DOHH2 (cell line): ENCODE measurements around the gene TCF25.

ENCODE experiments used
- H3F3A ChIP-seq: fragments of 200-600 bp; sonication (generic), shearing (Covaris generic); 2 replicates; pipeline ENCODE4 v1.6.0; 2016; ENCODE audit warnings: antibody characterized with exemption, mild to moderate bottlenecking; ENCODE audit not compliant: control insufficient read depth, insufficient read depth
- H3K27ac ChIP-seq: fragments of 200-600 bp; sonication (generic); 2 replicates; pipeline ENCODE4 v1.5.1; 2014; ENCODE audit warnings: low read depth, mild to moderate bottlenecking, low read length, moderate library complexity
- H3K27me3 ChIP-seq: fragments of 200-600 bp; sonication (generic); 2 replicates; pipeline ENCODE4 v1.6.1; 2014; ENCODE audit warnings: mild to moderate bottlenecking, low read length, mixed read lengths; ENCODE audit not compliant: control insufficient read depth
- H3K36me3 ChIP-seq: fragments of 200-600 bp; sonication (generic); 2 replicates; pipeline ENCODE4 v1.6.1; 2014; ENCODE audit warnings: mild to moderate bottlenecking, low read length, moderate library complexity, mixed read lengths; ENCODE audit not compliant: control insufficient read depth
- H3K4me1 ChIP-seq: fragments of 200-600 bp; sonication (generic); 2 replicates; pipeline ENCODE4 v1.6.1; 2014; ENCODE audit warnings: mild to moderate bottlenecking, low read length, mixed read lengths; ENCODE audit not compliant: control insufficient read depth
- H3K4me2 ChIP-seq: fragments of 200-600 bp; sonication (generic); 2 replicates; pipeline ENCODE4 v1.6.0; 2014; ENCODE audit warnings: mild to moderate bottlenecking, low read length, moderate library complexity
- H3K4me3 ChIP-seq: fragments of 200-600 bp; sonication (generic); 2 replicates; pipeline ENCODE4 v1.5.1; 2014; ENCODE audit warnings: mild to moderate bottlenecking, low read length, mixed read lengths
- H3K79me2 ChIP-seq: fragments of 200-600 bp; sonication (generic); 2 replicates; pipeline ENCODE4 v1.6.1; 2014; ENCODE audit warnings: mild to moderate bottlenecking, low read length, mixed read lengths; ENCODE audit not compliant: control insufficient read depth
- H3K9me2 ChIP-seq: fragments of 200-600 bp; sonication (generic); replicated peaks from 2 replicates; pipeline ENCODE4 v1.6.1; 2014; ENCODE audit warnings: mild to moderate bottlenecking, low read length, mixed read lengths; ENCODE audit not compliant: control insufficient read depth
- H3K9me3 ChIP-seq: fragments of 200-600 bp; sonication (generic); 2 replicates; pipeline ENCODE4 v1.6.1; 2014; ENCODE audit warnings: antibody characterized with exemption, low read length, mixed read lengths; ENCODE audit not compliant: control insufficient read depth, insufficient read depth
- H4K20me1 ChIP-seq: fragments of 200-600 bp; sonication (generic); 2 replicates; pipeline ENCODE4 v1.6.0; 2014; ENCODE audit warnings: low read depth, mild to moderate bottlenecking, antibody characterized with exemption, low read length, moderate library complexity; ENCODE audit not compliant: control insufficient read depth, insufficient read depth
- EZH2phosphoT487 ChIP-seq: fragments of 200-600 bp; sonication (generic); IDR thresholded peaks from 2 replicates; pipeline ENCODE4 v1.6.1; 2017; ENCODE audit warnings: borderline replicate concordance, mild to moderate bottlenecking, antibody characterized with exemption, low read length, moderate library complexity, mixed read lengths
- TF ChIP-seq, protein P1 (sequence below): fragments of 200-600 bp; sonication (generic); IDR thresholded peaks from one replicate; pipeline ENCODE4 v1.5.1; 2014; ENCODE audit warnings: antibody characterized with exemption, mild to moderate bottlenecking, low read depth, low read length; ENCODE audit not compliant: poor library complexity, severe bottlenecking

Gene TCF25

GRCh38 chr16:89843409-89844350 lies 29.7 kb upstream of the TCF25 start:
- Histone ChIP-seq H3K79me2 (no peaks in the 10 kb centered on the region), H3K4me2 (peak overlapping the region; percentile 91), H3K9me3 (no peaks in the 10 kb centered on the region), H3K4me1 (peaks cover 69% of the 10 kb centered on the region), H3K27me3 (no peaks in the 10 kb centered on the region), H4K20me1 (no peaks in the 10 kb centered on the region), H3K4me3 (peak overlapping the region; percentile 66), H3K9me2 (no peaks in the 10 kb centered on the region), H3K27ac (peak overlapping the region; percentile 90), H3F3A (peaks cover 23% of the 10 kb centered on the region), H3K36me3 (no peaks in the 10 kb centered on the region)
- TF ChIP-seq EZH2phosphoT487: no peak
- TF ChIP-seq, protein P1, sequence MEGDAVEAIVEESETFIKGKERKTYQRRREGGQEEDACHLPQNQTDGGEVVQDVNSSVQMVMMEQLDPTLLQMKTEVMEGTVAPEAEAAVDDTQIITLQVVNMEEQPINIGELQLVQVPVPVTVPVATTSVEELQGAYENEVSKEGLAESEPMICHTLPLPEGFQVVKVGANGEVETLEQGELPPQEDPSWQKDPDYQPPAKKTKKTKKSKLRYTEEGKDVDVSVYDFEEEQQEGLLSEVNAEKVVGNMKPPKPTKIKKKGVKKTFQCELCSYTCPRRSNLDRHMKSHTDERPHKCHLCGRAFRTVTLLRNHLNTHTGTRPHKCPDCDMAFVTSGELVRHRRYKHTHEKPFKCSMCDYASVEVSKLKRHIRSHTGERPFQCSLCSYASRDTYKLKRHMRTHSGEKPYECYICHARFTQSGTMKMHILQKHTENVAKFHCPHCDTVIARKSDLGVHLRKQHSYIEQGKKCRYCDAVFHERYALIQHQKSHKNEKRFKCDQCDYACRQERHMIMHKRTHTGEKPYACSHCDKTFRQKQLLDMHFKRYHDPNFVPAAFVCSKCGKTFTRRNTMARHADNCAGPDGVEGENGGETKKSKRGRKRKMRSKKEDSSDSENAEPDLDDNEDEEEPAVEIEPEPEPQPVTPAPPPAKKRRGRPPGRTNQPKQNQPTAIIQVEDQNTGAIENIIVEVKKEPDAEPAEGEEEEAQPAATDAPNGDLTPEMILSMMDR: no peak

DNA sequence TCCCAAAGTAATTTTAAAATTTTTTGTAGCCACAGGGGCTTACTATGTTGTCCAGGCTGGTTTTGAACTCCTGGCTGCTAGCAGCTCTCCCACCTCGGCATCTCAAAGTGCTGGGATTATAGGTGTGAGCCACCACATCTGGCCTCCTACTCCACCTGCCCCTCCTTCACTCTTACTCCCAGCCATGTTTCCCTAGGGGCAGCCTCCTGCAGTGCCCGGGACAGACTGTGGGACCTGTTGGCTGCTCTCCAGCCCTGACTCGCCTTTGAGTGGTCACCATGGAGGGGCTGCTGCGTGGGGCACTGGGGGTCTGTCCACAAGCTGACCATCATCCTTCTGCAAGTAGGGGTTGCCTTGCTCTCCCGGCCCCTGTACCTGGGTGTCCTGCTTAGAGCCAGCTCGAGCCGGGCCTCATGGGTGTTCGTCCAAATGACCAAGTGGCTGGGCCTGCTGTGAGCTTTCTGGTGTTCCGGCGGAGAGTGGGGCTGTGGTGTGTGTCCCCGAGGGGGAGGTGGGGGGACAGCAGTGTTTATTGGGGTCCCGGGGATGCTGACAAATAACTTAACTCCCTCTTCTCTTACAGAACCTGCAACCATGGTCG lies 28.6 kb upstream of the TCF25 start:
- H3K27me3 ChIP-seq: no peaks in the 10 kb centered on the region
- H3K4me3 ChIP-seq: peak overlapping the region; percentile 66
- H3K36me3 ChIP-seq: no peaks in the 10 kb centered on the region
- peak overlapping the region; percentile 90 for H3K27ac ChIP-seq
- H4K20me1 ChIP-seq: no peaks in the 10 kb centered on the region
- no peaks in the 10 kb centered on the region for H3K9me3 ChIP-seq
- H3K9me2 ChIP-seq: no peaks in the 10 kb centered on the region
- TF ChIP-seq EZH2phosphoT487: no peak
- TF ChIP-seq, protein P1: no peak
- H3K79me2 ChIP-seq: no peaks in the 10 kb centered on the region
- H3F3A ChIP-seq: peaks cover 23% of the 10 kb centered on the region
- H3K4me1 ChIP-seq: peaks cover 57% of the 10 kb centered on the region
- peak overlapping the region; percentile 91 for H3K4me2 ChIP-seq

- H3K36me3 ChIP-seq: no peaks in the 10 kb centered on the region
- H3K9me3 ChIP-seq: no peaks in the 10 kb centered on the region
- peaks cover 23% of the 10 kb centered on the region for H3F3A ChIP-seq
- no peaks in the 10 kb centered on the region for H3K79me2 ChIP-seq
- TF ChIP-seq, protein P1: peak; percentile 33
- no peak for TF ChIP-seq EZH2phosphoT487
- H3K27ac ChIP-seq: peak overlapping the region; percentile 90
- H3K4me3 ChIP-seq: peak overlapping the region; percentile 66
- H3K4me2 ChIP-seq: peak overlapping the region; percentile 91
- H3K27me3 ChIP-seq: no peaks in the 10 kb centered on the region
- H4K20me1 ChIP-seq: no peaks in the 10 kb centered on the region
- peaks cover 54% of the 10 kb centered on the region for H3K4me1 ChIP-seq
- H3K9me2 ChIP-seq: no peaks in the 10 kb centered on the region
These were observed 28.0 kb upstream of the TCF25 start for GRCh38 chr16:89845417-89845816.
